IPS-NIHi7 (cell line): Measurements from ENCODE around the gene STX3.
"Not testable (repeated sequence)": the region's sequence is repeated elsewhere in the genome, so short reads cannot be mapped to it uniquely, and the experiment has no call there.

ENCODE experiments used
- DNase-seq: peaks from one replicate; pipeline ENCODE4 v3.0.0; 2012; ENCODE audit warnings: mixed read lengths; ENCODE audit errors: extremely low spot score

STX3 gene

GRCh38 chr11:59758401-59759037 lies 3.3 kb downstream of the STX3 start:
- DNase-seq = no peak

GRCh38 chr11:59759900-59760299 lies 4.7 kb downstream of the STX3 start:
- no peak for DNase-seq

DNA sequence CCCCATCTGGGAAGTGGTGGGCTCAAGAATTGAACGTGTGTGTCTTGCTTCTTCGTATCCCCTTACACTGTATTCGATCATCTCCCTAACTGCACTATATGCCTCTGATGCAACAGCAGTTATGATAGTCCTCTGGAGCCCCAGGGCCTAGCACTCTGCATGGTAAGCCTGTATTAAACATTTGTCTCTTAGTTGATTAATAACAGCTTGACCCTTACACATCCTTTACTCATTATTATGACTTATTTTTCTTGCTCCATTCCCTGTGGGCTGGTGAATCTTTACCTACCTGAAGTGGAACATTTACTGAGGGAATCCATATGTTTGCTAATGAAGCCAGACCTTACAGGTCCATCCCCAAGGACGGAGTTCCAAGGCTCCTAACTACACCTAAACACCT lies 5.6 kb downstream of the STX3 start:
- DNase-seq = no peak

DNA sequence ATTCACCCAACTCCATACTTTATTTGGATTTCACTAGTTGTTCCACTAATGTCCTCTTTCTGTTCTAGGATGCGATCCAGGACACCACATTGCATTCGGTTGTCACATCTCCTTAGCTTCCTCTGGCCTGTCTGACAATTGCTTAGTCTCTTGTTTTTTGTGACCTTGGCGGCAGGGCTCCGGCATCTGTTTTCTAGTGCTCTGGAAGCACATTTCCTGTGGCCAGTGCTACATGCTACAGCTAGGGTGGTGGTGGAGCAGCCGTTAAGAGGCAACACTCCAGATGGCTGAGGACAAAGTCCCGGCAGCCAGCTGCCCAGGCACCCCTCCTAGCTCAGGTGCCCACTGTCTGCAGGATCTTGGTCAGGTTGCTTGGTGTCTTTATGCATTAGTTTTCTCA lies 6.8 kb downstream of the STX3 start:
- DNase-seq = no peak

DNA sequence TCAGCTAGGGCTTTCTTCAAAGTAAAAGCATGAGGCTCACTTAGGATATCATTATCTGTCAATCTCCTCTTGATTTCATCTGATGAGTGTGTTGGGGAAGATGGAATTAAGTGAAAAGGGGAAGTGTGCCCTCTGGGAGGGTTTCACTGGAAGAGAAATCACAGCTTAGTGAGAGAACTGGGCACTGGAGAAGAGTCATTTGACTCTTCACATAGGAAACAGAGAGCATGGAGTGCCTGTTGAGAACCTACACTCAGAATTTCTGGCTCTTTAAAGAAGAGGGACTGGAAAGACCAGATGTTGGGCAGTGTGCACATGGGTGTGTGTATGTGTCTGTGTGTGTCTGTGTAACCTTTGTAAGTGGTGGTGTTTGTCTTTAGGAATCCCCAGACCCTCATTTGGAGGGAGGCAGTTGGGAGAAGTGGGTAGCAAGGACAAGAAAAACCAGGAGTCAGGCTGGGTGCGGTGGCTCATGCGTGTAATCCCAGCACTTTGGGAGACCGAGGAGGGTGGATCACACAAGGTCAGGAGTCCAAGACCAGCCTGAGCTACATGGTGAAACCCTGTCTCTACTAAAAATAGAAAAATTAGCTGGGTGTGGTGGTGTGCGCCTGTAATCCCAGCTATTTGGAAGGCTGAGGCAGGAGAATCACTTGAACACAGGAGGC lies 10.0 kb downstream of the STX3 start:
- no peak for DNase-seq

GRCh38 chr11:59766542-59767224 lies 11.5 kb downstream of the STX3 start:
- DNase-seq = no peak

DNA sequence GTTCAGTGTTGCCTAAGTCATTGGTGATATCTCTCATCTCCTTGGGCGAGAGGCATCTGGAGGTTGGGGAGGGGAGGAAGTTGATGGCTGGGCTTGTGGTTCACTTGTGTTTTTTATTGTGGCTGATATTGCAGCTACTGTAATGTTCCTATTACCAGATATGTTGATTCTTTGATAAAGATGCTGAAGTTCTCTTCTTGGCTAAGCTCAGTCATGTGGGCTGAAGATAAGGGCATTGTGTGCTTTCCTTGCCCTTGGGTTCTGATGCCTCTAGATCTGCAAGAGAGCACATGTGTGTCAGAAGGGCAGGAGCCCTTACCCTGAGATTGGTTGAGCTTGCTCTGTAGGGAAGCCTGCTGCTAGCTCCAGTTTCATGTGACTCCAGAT lies 12.0 kb downstream of the STX3 start:
- no peak for DNase-seq

DNA sequence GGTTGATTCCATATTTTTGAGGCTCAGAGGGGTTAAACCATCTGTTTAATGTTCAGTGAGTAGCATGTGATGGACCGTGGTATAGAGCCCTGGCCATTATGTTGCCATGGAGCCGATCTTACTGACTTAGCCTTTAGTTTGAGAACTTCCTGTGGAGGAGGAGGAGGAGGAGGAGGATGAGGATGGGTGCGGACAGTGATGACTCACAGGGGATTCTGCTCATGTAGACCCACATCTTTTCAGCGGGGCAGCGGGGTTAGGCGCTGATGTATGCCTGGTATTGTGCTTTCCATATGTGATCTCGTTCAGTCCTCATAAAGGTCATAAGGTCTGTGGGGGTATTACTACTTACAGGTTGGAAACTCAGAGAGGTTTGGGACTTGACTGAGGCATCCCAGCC lies 13.9 kb downstream of the STX3 start:
- DNase-seq = no peak

DNA sequence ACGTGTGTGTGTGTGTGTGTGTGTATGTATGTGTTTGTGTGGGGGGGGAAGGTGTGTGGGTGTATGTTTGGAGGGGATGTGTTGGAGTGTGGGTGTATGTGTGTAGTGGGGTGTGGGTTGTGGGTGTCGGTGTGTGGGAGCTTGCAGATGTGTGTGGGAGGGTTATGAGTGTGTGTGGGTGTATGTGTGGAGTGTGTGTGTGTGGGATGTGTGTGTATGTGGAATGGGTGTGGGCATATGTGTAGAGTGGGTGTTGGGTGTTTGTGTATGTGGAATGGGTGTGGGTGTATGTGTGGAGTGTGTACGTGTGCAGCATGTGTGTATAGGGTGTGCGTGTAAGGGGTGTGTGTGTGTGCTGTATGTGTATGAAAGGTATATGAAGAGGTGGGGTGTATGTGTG lies 14.7 kb downstream of the STX3 start:
- no peak for DNase-seq

- no peak for DNase-seq
These were observed 15.1 kb downstream of the STX3 start for GRCh38 chr11:59770319-59770718.

- DNase-seq = no peak
These were observed 15.7 kb downstream of the STX3 start for GRCh38 chr11:59770869-59771268.

DNA sequence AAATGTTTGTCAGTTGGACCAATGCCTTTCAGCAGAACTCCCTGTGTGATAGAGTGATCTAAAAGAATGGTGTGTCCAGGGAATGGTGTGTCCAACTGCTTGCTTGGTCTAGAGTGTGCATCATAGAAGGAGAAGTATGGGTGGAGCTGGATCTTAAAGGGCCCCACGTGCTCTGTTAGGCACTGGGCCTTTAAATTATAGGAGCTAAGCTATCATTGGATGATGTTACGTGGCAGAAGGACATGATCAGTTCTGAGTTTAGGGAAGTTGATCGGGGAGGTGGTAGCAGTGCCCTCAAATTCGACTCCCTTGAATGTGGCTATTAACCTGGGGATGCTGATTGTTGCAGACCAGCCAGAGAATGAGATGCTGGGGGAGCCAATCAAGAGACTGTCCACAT lies 16.4 kb downstream of the STX3 start:
- no peak for DNase-seq

DNA sequence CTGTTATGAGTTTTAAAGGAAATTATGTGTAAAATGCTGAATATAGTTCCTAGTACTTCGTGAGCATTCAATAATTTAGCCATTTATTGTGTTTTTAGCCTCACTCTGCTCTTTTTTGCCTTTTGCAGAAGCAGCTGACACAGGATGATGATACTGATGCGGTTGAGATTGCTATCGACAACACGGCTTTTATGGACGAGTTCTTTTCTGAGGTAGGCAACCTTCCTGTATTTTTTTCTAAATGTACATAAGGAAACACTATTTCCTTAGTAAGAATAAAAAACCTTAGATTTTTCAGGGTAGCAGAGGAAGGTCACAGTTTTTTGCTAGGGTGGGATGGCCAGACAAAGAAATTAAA lies 17.9 kb downstream of the STX3 start:
- DNase-seq = no peak

DNA sequence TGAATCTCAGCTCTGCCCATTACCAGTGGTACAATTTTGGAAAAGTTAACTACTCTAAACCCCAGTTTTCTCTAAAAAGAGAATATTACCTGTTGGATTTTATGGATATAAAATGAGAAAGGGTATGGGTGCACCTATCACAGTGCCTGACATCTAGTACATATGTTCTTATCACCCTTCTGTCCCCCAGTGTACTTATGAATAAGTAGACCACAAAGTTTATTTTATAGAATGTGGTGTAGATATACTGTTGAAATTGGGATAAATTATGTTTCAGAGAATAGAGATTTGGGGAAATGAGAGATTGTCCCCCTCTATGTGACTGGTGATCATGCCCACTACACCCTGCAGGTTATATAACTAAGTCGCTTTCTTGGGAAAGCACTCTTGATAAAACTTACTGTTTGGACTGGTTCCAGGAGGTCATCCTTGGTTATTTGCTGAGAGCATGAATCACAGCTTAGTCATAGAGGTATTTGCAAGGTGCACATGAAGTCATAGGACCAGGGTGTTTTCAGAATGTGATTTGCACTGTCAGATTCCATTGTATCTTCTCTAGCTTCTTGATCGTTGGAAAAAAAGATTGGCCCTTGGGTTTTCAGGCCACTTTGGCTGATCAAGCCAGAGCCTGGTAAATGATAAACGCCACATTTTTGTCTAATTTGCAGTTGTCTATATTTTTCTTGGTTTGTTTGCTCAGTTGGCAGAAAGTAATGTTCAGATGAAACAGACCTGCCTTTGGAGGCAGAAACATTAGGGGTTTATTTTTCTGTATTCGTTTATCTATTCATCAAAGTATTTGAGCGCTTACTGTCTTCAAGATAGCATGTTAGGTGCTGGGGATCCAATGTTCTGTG lies 21.3 kb downstream of the STX3 start:
- no peak for DNase-seq

DNA sequence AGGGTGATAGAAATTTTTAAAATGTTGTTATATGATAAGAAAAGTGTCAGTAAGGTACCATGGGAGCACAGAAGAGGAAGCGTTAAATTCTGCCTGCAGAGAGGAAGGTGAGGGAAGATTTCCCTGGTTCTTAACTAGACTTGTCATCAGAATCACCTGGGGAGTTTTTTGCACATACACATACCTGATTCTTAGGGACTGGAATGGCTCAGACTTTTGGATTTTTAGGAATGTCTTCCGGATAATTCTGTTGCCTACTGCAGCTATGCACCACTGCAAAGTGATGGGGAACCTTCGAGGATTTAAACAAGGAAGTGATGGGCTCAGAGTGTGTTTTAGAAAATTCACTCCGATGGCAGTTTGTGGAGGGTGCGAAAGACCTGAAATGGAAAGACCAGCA lies 21.9 kb downstream of the STX3 start:
- no peak for DNase-seq

DNA sequence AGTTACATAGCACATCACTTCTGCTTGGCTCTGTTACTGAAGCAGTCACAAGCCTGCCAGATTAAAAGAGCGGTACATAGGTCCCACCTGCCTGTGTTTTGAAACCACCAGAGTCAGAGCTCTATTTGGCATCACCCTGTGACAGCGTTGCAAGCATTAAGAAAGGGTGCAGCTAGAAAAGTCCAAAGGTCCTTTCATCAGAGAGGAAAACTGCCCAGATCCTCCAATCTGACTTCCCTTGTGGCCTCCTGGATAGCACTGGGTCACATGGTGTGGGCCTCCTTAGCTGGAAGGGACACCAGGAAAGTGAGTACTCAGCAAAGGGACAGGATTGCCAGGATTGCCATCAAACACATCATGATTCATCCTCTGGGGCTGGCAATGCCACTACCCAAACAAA lies 22.9 kb downstream of the STX3 start:
- DNase-seq = no peak

DNA sequence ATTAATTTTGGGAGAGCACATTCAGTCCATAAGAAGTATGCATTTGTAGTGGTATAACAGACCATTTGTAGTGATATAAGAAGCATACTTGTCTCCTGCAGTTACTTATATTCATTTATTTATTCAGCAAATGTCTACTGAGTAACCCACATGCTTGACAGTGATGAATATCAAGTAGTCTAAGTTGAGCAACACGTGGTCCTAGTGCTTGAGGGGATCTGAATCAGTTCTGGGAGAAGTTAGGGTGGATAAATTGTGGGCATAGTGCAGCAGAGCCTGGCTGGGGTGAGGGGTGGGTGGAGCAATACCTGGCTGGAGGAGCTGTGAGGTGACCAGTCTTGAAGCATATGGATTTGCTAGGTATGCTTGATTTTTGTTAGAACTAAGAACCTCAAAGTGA lies 24.3 kb downstream of the STX3 start:
- no peak for DNase-seq

GRCh38 chr11:59782080-59782479 lies 26.9 kb downstream of the STX3 start:
- DNase-seq = no peak

DNA sequence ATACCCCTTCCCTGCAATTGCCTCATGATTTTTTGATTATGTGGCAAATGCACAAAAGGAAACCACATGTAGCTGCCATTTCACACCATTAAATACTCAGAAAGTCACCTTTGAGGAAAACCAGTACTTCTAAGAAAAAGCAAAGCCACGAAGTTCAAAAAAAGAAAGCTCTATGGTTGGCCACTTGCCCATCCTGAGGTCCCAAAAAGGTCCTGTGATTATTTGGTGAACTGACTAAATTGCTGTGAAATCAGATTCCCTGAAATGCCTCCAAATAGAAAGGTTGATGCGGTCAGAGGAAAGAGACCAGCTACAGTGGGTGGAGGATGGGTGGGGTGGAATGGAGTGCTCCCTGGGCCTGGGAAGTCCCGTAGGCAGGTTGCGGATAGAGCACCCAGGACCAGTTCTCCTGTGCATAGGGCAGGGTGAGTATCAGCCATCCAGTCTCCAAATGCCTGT lies 28.5 kb downstream of the STX3 start:
- DNase-seq = no peak

- not testable (repeated sequence) for DNase-seq
These were observed 29.3 kb downstream of the STX3 start for GRCh38 chr11:59784441-59784840.

DNA sequence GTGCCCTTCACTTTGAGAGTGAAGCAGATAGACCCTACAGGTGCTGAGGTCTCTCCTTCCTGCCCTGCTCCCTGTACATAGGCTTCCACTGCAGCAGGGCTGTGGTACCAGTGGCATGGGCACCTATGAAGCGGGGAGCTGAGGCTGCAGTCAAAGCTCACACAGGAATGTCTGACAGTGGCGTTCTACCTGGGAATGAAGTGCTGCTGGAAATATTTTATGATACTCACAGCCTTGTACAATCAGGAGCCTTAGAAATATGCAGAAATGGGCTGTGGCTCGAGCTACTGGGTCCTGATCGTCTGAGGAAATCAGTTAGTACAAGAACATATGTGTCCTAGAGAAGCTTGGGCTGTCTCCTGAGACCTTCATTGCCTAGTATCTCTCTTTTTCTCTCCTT lies 30.6 kb downstream of the STX3 start:
- DNase-seq = no peak

DNA sequence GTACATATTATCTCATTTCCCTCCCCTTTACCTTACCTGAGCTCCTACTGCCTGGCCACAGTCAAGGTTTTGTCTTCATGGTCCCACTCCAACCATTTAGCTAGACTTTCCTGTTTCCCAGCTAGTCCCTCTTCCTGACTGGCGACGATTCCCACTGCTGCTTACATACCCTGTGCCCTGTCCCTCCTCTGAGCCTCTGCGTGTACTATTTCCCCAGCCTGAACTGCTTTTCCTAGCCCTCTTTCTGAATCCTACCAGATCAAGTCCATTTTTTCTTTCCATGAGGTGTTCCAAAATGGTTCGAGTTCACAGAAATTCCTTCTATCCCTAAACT lies 32.0 kb downstream of the STX3 start:
- no peak for DNase-seq

DNA sequence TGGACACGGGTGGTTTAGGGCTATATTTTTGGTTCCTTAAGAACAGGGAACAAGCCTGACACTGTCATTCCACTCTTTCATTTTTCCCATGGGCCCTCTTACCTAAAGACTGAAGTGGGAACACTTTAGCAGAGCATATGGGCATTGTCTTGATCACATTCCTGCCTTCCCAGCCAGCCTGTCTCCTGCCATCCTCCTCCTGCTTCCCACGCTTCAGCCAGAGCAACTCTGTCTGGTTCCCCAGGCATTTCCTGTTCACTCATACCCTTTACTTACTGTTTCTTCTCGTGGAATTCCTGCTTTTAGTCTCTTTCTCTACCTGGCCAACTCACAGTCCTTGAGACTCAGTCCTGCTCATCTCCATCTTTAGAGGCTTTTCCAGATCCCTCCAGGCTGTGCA lies 32.6 kb downstream of the STX3 start:
- DNase-seq = no peak
